Measurements from ENCODE around the gene CHEK2.

DNA sequence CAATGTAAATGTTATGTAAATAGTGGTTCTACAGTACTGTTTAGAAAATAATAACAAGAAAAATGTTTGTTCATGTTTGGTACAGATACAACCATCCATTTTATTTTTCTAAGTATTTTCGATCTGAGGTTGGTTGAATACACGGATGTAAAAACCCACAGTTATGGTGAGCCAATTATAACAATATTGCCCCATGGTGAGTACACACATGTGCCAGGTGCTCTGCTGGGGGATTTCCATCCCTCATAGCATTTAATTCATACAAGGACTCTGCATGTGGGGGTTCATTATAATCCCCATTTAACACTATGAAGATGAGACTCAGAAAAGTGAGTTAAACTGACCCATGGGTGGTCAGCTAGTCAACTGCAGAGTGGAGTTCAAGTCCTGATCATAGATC, 38.7 kb downstream of the CHEK2 start:
- no peak for TF ChIP-seq POLR2A (IDR thresholded peaks at IDR 0.05)
- TF ChIP-seq, protein P1, sequence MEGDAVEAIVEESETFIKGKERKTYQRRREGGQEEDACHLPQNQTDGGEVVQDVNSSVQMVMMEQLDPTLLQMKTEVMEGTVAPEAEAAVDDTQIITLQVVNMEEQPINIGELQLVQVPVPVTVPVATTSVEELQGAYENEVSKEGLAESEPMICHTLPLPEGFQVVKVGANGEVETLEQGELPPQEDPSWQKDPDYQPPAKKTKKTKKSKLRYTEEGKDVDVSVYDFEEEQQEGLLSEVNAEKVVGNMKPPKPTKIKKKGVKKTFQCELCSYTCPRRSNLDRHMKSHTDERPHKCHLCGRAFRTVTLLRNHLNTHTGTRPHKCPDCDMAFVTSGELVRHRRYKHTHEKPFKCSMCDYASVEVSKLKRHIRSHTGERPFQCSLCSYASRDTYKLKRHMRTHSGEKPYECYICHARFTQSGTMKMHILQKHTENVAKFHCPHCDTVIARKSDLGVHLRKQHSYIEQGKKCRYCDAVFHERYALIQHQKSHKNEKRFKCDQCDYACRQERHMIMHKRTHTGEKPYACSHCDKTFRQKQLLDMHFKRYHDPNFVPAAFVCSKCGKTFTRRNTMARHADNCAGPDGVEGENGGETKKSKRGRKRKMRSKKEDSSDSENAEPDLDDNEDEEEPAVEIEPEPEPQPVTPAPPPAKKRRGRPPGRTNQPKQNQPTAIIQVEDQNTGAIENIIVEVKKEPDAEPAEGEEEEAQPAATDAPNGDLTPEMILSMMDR (IDR thresholded peaks at IDR 0.05 in 8 of 11, conservative IDR thresholded peaks at IDR 0.05 in 3 of 11), result no peak

Measured in spleen (tissue), 7 donors.